K562 (cell line): ENCODE data around the gene PLPP6. TPM values are rescaled to one million over a fixed set of nuclear protein-coding genes. Genes with fewer than 3 reads are reported as not detected.

Source experiments
- ATAC-seq: fragments of 200-7000 bp; cut with Tn5 transposase; 3 replicates; pipeline ENCODE4 v1.9.1; 2020; ENCODE audit warnings: moderate library complexity
- BruUV-seq: library from RNA; stranded (reverse); fragments of 400-500 nt; replicated peaks from 2 replicates; lab custom pipeline; 2021; lab: Mats Ljungman, UMichigan
- CTCF ChIA-PET: fragments of 300-600 bp; formaldehyde crosslinking; extraction: SDS; loops from one replicate; lab custom pipeline; 2021; ENCODE audit warnings: low intra/inter-chr PET ratio; lab: Yijun Ruan, JAX
- POLR2A ChIA-PET: fragments of 300-600, 350-650 bp; sonication (Branson Sonifier 250); formaldehyde crosslinking; extraction: SDS; loops from one replicate; lab custom pipeline; 2021; ENCODE audit warnings: antibody characterized with exemption, inconsistent platforms; lab: Yijun Ruan, JAX
- DNase-seq, 4 experiments: peaks; one replicate each; pipeline versions ENCODE4 v3.0.0 to v3.0.0-alpha.2; 2011 to 2018; ENCODE audit warnings: low spot score in 3 of 4, mixed read lengths in 3 of 4; ENCODE audit errors: extremely low read depth in 1 of 4
- FAIRE-seq: peaks from 2 replicates; lab custom pipeline; 2011; peaks lifted over from hg19 to GRCh38; lab: Jason Lieb, UNC
- H2AFZ ChIP-seq: 2 replicates; pipeline ENCODE4 v1.6.0; 2011; ENCODE audit warnings: low read depth, low read length, control low read depth, inconsistent platforms
- H3K27ac ChIP-seq: fragments of 200-600 bp; 3 replicates; pipeline ENCODE4 v1.8.0; 2011; ENCODE audit warnings: low read depth, mild to moderate bottlenecking, control low read depth, inconsistent platforms, low read length, moderate library complexity, mixed read lengths; ENCODE audit errors: extremely low read depth
- H3K27me3 ChIP-seq, 2 experiments: fragments of 300-600 bp in 1 of 2; 2 replicates in 1 of 2; 3 replicates in 1 of 2; pipeline versions ENCODE4 v1.6.0 to v1.8.0; 2011; ENCODE audit warnings: inconsistent platforms in 2 of 2, low read length in 2 of 2, mild to moderate bottlenecking in 1 of 2, mixed read lengths in 1 of 2, moderate library complexity in 1 of 2; ENCODE audit not compliant: control insufficient read depth in 2 of 2, insufficient read depth in 2 of 2
- H3K36me3 ChIP-seq: fragments of 300-600 bp; 3 replicates; pipeline ENCODE4 v1.8.0; 2011; ENCODE audit warnings: mild to moderate bottlenecking, low read length, inconsistent platforms; ENCODE audit not compliant: control insufficient read depth, insufficient read depth
- H3K4me1 ChIP-seq, 2 experiments: fragments of 200-600 bp in 1 of 2; replicated peaks in 1 of 2; 2 replicates in 1 of 2; 3 replicates in 1 of 2; pipeline versions ENCODE4 v1.5.1 to v1.8.0; 2011; ENCODE audit warnings: inconsistent platforms in 2 of 2, low read length in 2 of 2, mild to moderate bottlenecking in 1 of 2, mixed read lengths in 1 of 2, moderate library complexity in 1 of 2; ENCODE audit not compliant: control insufficient read depth in 2 of 2, insufficient read depth in 2 of 2
- H3K4me2 ChIP-seq: 2 replicates; pipeline ENCODE4 v1.6.1; 2011; ENCODE audit warnings: low read length, control low read depth, inconsistent platforms, mixed read lengths; ENCODE audit not compliant: insufficient read depth
- H3K4me3 ChIP-seq: fragments of 200-600 bp; sonication (generic), shearing (Covaris generic); 2 replicates; pipeline ENCODE4 v1.5.1; 2016; ENCODE audit warnings: control low read depth, inconsistent platforms
- H3K79me2 ChIP-seq: fragments of 200-600 bp; 3 replicates; pipeline ENCODE4 v1.8.0; 2011; ENCODE audit warnings: low read length, inconsistent platforms; ENCODE audit not compliant: control insufficient read depth, insufficient read depth
- H3K9ac ChIP-seq, 2 experiments: 2 replicates each; pipeline versions ENCODE4 v1.6.0 to v1.6.1; 2011; ENCODE audit warnings: low read depth in 2 of 2, low read length in 2 of 2, control low read depth in 1 of 2, inconsistent platforms in 1 of 2, mild to moderate bottlenecking in 1 of 2, mixed read lengths in 1 of 2; ENCODE audit not compliant: insufficient read depth in 1 of 2
- H3K9me1 ChIP-seq: one replicate; pipeline ENCODE4 v1.6.0; 2011; ENCODE audit warnings: inconsistent platforms, mild to moderate bottlenecking, low read length, moderate library complexity; ENCODE audit not compliant: control insufficient read depth, insufficient read depth
- H3K9me3 ChIP-seq: replicated peaks from 2 replicates; pipeline ENCODE4 v1.5.1; 2011; ENCODE audit warnings: low read depth, low read length, inconsistent platforms; ENCODE audit not compliant: control insufficient read depth, insufficient read depth
- H4K20me1 ChIP-seq: replicated peaks from 2 replicates; pipeline ENCODE4 v1.6.1; 2011; ENCODE audit warnings: low read length, inconsistent platforms, mixed read lengths; ENCODE audit not compliant: control insufficient read depth, insufficient read depth
- EP300 ChIP-seq: IDR thresholded peaks from 2 replicates; pipeline ENCODE4 v1.6.1; 2012; ENCODE audit warnings: low read length, improper control_type of control experiment
- EP400 ChIP-seq: fragments of 450-650 bp; IDR thresholded peaks from 2 replicates; pipeline ENCODE4 v1.6.1; 2017; ENCODE audit warnings: antibody characterized with exemption, mild to moderate bottlenecking, moderate library complexity
- MYC ChIP-seq, 2 experiments: fragments of 250-450 bp in 1 of 2; sonication (Bioruptor Pico) in 1 of 2; IDR thresholded peaks; 2 replicates each; pipeline versions ENCODE4 v1.5.1 to v1.6.1; 2012 to 2021; ENCODE audit warnings: low read depth in 2 of 2, borderline replicate concordance in 1 of 2, improper control_type of control experiment in 1 of 2, low read length in 1 of 2, mild to moderate bottlenecking in 1 of 2, moderate library complexity in 1 of 2
- WGBS: fragments of 100-300 bp; shearing (Covaris generic); methylation state at CpG from one replicate; pipeline ENCODE4 v1.1.6; 2016; ENCODE audit warnings: low coverage, mixed read lengths; ENCODE audit not compliant: insufficient coverage; ENCODE audit errors: missing lambda C conversion rate; 5-methylcytosine and 5-hydroxymethylcytosine counted together
- in situ Hi-C: fragments of 300-500 bp; cut with MboI; formaldehyde crosslinking; loops from 4 replicates; pipeline ENCODE4 v1.15.0; 2018; ENCODE audit warnings: inconsistent platforms, mixed read lengths
- intact Hi-C: fragments of 100-400 bp; cut with micrococcal nuclease; formaldehyde crosslinking; loops from 2 replicates; pipeline ENCODE4 v1.14.2; 2022
- polyA plus RNA-seq, 8 experiments: library from polyadenylated mRNA; depleted of rRNA in 4 of 8; stranded (reverse) in 5 of 8; unstranded in 3 of 8; fragments of >200 nt; fragmentation: Nextera tagmentation in 2 of 8; fragmentation: Illumina TruSeq in 1 of 8; extraction: Ambion mirVana in 2 of 8; extraction: Trizol in 1 of 8; gene quantifications; 2 replicates each; pipeline versions ENCODE4 v1.2.1 to v1.2.3, GENCODE V29; 2011 to 2014; ENCODE audit warnings: inconsistent platforms in 1 of 8, missing spikeins in 1 of 8
- total RNA-seq, 7 experiments: library from RNA; depleted of rRNA in 6 of 7; stranded (reverse); fragments of >200 nt in 6 of 7; fragmentation: Illumina TruSeq in 2 of 7; extraction: Trizol in 2 of 7; gene quantifications; 2 replicates each; pipeline versions ENCODE4 v1.2.1 to v1.2.3, GENCODE V29; 2011 to 2021; ENCODE audit warnings: low replicate concordance in 1 of 7
- TF ChIP-seq, protein P1 (sequence below), 2 experiments: fragments of 450-650 bp; IDR thresholded peaks; 2 replicates each; pipeline ENCODE4 v1.6.1; 2016; ENCODE audit warnings: mild to moderate bottlenecking in 2 of 2, borderline replicate concordance in 1 of 2, low read depth in 1 of 2, moderate library complexity in 1 of 2

PLPP6 gene
- total and polyA plus RNA-seq, 9 of the 15 experiments (the other 6 are each of a cell fraction or from before 2014, with no cell fraction given): 1.9 to 8.9 (median 5.6) TPM

DNA sequence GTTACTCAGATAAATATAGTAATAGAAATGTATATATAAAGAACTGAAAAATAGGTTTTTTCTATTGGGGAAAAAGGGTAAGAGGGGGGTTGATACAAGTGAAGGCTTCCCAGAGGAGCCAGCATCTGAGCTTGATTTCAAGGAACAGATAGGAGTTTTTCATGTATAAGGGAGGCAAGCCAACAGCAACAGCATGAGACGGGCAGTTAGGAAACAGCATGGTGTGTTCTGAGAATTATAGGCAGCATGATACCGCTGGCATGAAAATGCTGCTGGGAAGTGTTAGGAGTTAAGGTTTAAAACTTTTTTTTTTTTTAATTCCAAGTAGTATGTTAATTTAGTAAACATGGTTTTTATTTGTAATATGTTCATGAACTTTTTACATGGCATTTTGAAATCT, 26.9 kb downstream of the PLPP6 start:
- Histone ChIP-seq H3K79me2 (peaks cover 37% of the 10 kb centered on the region), H3K9me1 (no peaks in the 10 kb centered on the region), H3K27me3 (no peaks in the 10 kb centered on the region), H3K36me3 (peaks cover 63% of the 10 kb centered on the region; the same call in 2 of the 3 replicates), H3K9me3 (no peaks in the 10 kb centered on the region), H3K27ac (peak overlapping the region; percentile 59; the same call in 1 of the 3 replicates), H4K20me1 (no peaks in the 10 kb centered on the region), H3K9ac (peak overlapping the region in 1 of 2 experiments; percentile 20; a peak in 1 of 4 replicates), H2AFZ (no peak overlapping the region), H3K4me1 (peaks cover 3 to 15% of the 10 kb centered on the region in 2 experiments; a peak in 3 of 5 replicates), H3K4me2 (no peak overlapping the region), H3K4me3 (no peak overlapping the region)
- in situ Hi-C loops (no loop called here), intact Hi-C loops (no loop called here)
- DNase-seq (peak in 1 of 4 experiments; percentile 50), FAIRE-seq (peak; percentile 59), ATAC-seq (peak; percentile 63)
- POLR2A ChIA-PET: interaction anchor here (0.7 to 1.0 kb wide), 2 partner anchors 10 to 258 kb away, joined by 3 read pairs; partner anchors contain the start of gene CDC37L1
- CTCF ChIA-PET: no interaction called here
- TF ChIP-seq EP400 (peak; percentile 22; the same call in 1 of the 2 replicates), EP300 (peak; percentile 40), MYC (IDR thresholded peaks at IDR 0.05; ENCODE audit: low read depth, low read length) (0 out of 2 replicates have a peak, but pooled peaks have one; percentile 22), MYC (CRISPR knock-in tag; IDR thresholded peaks at IDR 0.05; ENCODE audit: borderline replicate concordance, low read depth) (no peak)
- TF ChIP-seq, protein P1, sequence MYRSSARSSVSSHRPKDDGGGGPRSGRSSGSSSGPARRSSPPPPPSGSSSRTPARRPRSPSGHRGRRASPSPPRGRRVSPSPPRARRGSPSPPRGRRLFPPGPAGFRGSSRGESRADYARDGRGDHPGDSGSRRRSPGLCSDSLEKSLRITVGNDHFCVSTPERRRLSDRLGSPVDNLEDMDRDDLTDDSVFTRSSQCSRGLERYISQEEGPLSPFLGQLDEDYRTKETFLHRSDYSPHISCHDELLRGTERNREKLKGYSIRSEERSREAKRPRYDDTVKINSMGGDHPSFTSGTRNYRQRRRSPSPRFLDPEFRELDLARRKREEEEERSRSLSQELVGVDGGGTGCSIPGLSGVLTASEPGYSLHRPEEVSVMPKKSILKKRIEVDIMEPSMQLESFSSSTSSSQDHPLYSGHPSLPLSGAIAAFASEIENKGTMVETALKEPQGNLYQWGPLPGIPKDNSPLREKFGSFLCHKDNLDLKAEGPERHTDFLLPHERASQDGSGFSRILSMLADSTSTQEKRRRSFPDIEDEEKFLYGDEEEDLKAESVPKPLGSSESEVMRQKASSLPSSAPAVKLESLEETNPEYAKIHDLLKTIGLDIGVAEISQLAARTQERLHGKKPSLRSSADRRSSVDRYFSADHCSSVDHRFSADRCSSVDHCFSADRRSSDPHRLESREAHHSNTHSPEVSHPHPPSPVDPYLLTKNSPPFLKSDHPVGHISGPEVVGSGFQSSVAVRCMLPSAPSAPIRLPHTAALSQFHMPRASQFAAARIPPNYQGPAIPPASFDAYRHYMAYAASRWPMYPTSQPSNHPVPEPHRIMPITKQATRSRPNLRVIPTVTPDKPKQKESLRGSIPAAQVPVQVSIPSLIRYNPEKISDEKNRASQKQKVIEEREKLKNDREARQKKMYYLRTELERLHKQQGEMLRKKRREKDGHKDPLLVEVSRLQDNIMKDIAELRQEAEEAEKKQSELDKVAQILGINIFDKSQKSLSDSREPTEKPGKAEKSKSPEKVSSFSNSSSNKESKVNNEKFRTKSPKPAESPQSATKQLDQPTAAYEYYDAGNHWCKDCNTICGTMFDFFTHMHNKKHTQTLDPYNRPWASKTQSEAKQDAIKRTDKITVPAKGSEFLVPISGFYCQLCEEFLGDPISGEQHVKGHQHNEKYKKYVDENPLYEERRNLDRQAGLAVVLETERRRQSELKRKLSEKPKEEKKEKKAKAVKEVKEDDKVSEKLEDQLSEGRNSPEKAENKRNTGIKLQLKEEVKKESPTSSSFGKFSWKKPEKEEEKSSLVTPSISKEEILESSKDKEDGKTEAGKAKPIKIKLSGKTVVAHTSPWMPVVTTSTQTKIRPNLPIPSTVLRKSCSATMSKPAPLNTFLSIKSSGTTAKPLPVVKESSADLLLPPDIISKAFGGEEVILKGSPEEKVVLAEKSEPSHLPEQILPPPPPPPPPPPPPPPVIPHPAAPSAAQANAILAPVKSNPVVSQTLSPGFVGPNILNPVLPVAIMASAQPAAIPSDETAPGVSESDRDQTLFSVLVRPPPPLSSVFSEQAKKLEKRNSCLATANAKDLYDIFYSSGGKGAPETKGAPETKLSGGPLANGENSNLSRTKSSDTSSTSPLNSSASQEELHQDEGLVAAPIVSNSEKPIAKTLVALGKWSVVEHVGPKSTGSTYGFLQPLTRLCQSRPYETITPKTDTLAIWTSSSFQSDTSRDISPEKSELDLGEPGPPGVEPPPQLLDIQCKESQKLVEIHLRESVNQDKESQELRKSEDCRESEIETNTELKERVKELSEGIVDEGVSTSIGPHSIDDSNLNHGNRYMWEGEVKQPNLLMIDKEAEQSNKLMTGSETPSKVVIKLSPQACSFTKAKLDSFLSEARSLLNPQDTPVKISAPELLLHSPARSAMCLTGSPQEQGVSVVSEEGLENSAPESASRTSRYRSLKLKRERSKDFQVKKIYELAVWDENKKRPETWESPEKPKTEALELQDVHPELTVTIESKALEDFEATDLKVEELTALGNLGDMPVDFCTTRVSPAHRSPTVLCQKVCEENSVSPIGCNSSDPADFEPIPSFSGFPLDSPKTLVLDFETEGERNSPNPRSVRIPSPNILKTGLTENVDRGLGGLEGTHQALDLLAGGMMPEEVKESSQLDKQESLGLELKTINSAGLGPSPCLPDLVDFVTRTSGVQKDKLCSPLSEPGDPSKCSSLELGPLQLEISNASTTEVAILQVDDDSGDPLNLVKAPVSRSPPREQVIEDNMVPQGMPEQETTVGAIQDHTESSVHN (IDR thresholded peaks at IDR 0.05; ENCODE audit: borderline replicate concordance in 1 of 2, low read depth in 1 of 2): no peak
- WGBS: 0% methylated on average over 2 of the region's 2 CpGs
- no TSS peak for BruUV-seq
